GM23338 (cell line): ENCODE data around the gene CHST10.

Experiments
- CREB1 ChIP-seq: fragments of 250-450 bp; sonication (Bioruptor Pico); IDR thresholded peaks from 2 replicates; pipeline ENCODE4 v1.5.0; 2020; ENCODE audit warnings: low read depth, mild to moderate bottlenecking, moderate library complexity
- CTCF ChIP-seq, 2 experiments: fragments of 200-600 bp in 1 of 2; sonication (generic) in 1 of 2; conservative IDR thresholded peaks; 2 replicates each; pipeline versions ENCODE4 v1.5.1 to v1.6.1; 2016 to 2017; ENCODE audit warnings: antibody characterized with exemption in 2 of 2, low read depth in 2 of 2, mild to moderate bottlenecking in 2 of 2, moderate library complexity in 1 of 2
- EZH2 ChIP-seq: fragments of 200-600 bp; sonication (generic); IDR thresholded peaks from one replicate; pipeline ENCODE4 v1.8.0; 2017; ENCODE audit warnings: antibody characterized with exemption, mild to moderate bottlenecking, low read depth; ENCODE audit not compliant: unreplicated experiment
- EZH2phosphoT487 ChIP-seq: fragments of 200-600 bp; sonication (generic); IDR thresholded peaks from one replicate; pipeline ENCODE4 v1.8.1; 2018; ENCODE audit warnings: antibody characterized with exemption; ENCODE audit not compliant: unreplicated experiment
- NANOG ChIP-seq: IDR thresholded peaks from 2 replicates; pipeline ENCODE4 v1.6.1; 2016; ENCODE audit warnings: antibody characterized with exemption, borderline replicate concordance
- POLR2AphosphoS5 ChIP-seq: IDR thresholded peaks from 2 replicates; pipeline ENCODE4 v1.6.1; 2016; ENCODE audit warnings: antibody characterized with exemption, low read depth
- STAT1 ChIP-seq: IDR thresholded peaks from one replicate; pipeline ENCODE4 v1.6.1; 2016; ENCODE audit warnings: antibody characterized with exemption; ENCODE audit not compliant: unreplicated experiment
- TF ChIP-seq, protein P1 (sequence below): IDR thresholded peaks from one replicate; pipeline ENCODE4 v1.6.1; 2018; ENCODE audit warnings: antibody characterized with exemption; ENCODE audit not compliant: unreplicated experiment
- TF ChIP-seq, protein P2 (sequence below): IDR thresholded peaks from 2 replicates; pipeline ENCODE4 v1.6.1; 2016; ENCODE audit warnings: antibody characterized with exemption

- no peak for TF ChIP-seq EZH2
- no peak for TF ChIP-seq EZH2phosphoT487
- TF ChIP-seq CTCF (conservative IDR thresholded peaks at IDR 0.05; ENCODE audit: low read depth in 2 of 2): no peak
- TF ChIP-seq POLR2AphosphoS5: no peak
- no peak for TF ChIP-seq NANOG
- TF ChIP-seq, protein P1, sequence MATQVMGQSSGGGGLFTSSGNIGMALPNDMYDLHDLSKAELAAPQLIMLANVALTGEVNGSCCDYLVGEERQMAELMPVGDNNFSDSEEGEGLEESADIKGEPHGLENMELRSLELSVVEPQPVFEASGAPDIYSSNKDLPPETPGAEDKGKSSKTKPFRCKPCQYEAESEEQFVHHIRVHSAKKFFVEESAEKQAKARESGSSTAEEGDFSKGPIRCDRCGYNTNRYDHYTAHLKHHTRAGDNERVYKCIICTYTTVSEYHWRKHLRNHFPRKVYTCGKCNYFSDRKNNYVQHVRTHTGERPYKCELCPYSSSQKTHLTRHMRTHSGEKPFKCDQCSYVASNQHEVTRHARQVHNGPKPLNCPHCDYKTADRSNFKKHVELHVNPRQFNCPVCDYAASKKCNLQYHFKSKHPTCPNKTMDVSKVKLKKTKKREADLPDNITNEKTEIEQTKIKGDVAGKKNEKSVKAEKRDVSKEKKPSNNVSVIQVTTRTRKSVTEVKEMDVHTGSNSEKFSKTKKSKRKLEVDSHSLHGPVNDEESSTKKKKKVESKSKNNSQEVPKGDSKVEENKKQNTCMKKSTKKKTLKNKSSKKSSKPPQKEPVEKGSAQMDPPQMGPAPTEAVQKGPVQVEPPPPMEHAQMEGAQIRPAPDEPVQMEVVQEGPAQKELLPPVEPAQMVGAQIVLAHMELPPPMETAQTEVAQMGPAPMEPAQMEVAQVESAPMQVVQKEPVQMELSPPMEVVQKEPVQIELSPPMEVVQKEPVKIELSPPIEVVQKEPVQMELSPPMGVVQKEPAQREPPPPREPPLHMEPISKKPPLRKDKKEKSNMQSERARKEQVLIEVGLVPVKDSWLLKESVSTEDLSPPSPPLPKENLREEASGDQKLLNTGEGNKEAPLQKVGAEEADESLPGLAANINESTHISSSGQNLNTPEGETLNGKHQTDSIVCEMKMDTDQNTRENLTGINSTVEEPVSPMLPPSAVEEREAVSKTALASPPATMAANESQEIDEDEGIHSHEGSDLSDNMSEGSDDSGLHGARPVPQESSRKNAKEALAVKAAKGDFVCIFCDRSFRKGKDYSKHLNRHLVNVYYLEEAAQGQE: no peak
- TF ChIP-seq, protein P2, sequence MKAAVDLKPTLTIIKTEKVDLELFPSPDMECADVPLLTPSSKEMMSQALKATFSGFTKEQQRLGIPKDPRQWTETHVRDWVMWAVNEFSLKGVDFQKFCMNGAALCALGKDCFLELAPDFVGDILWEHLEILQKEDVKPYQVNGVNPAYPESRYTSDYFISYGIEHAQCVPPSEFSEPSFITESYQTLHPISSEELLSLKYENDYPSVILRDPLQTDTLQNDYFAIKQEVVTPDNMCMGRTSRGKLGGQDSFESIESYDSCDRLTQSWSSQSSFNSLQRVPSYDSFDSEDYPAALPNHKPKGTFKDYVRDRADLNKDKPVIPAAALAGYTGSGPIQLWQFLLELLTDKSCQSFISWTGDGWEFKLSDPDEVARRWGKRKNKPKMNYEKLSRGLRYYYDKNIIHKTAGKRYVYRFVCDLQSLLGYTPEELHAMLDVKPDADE: no peak
- TF ChIP-seq STAT1: no peak
- no peak for TF ChIP-seq CREB1
These were observed 9.9 kb downstream of the CHST10 start for GRCh38 chr2:100407563-100407962.
